Right lobe of liver (tissue), 4 donors: ENCODE results near the gene CYB561D2.

Source experiments
- POLR2A ChIP-seq: fragments of 450-650 bp; IDR thresholded peaks from one replicate; pipeline ENCODE4 v1.6.1; 2017; ENCODE audit warnings: antibody characterized with exemption, mild to moderate bottlenecking
- TF ChIP-seq, protein P1 (sequence below), 4 donors: fragments of 200-600 bp in 3 of 4; fragments of 450-650 bp in 1 of 4; IDR thresholded peaks; one replicate each; pipeline versions ENCODE4 v1.5.1 to v1.8.0; 2016 to 2022; ENCODE audit warnings: antibody characterized with exemption in 4 of 4, mild to moderate bottlenecking in 2 of 4
- donor health status: DM: no; HTN: no; CAD: no.
- donor health status: DM: no; HTN: no; CAD: no.
- donor health status: DM: no; HTN: yes; CAD: no.

DNA sequence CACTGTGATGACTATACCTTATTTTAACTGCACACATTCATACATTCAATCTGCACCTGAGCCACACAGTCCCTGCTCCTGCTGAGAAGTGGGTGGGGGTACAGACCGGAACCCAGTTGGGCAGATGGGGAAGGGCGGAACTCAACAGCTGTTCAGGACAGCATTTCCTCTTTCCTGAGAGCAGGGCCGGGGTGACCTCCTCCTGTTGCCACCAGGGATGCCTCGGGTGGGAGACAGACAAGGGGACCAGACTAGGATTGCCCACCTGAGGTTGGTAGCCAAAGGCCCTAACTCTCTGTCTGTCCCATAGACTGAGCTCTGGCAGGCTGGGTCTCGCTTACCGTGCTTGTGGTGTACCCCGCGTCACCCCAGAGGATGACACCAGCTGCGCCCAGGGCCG, 32.0 kb upstream of the CYB561D2 start:
- TF ChIP-seq, protein P1, sequence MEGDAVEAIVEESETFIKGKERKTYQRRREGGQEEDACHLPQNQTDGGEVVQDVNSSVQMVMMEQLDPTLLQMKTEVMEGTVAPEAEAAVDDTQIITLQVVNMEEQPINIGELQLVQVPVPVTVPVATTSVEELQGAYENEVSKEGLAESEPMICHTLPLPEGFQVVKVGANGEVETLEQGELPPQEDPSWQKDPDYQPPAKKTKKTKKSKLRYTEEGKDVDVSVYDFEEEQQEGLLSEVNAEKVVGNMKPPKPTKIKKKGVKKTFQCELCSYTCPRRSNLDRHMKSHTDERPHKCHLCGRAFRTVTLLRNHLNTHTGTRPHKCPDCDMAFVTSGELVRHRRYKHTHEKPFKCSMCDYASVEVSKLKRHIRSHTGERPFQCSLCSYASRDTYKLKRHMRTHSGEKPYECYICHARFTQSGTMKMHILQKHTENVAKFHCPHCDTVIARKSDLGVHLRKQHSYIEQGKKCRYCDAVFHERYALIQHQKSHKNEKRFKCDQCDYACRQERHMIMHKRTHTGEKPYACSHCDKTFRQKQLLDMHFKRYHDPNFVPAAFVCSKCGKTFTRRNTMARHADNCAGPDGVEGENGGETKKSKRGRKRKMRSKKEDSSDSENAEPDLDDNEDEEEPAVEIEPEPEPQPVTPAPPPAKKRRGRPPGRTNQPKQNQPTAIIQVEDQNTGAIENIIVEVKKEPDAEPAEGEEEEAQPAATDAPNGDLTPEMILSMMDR (IDR thresholded peaks at IDR 0.05), result no peak
- TF ChIP-seq POLR2A, result no peak
